Prostate gland (tissue), 2 donors: Measurements from ENCODE around the gene RANGRF. TPM values are rescaled to one million over a fixed set of nuclear protein-coding genes. Genes with fewer than 3 reads are reported as not detected.

ENCODE experiments used
- DNase-seq: peaks from one replicate; pipeline ENCODE4 v3.0.0-alpha.2; 2019; ENCODE audit warnings: low spot score
- H3K27ac ChIP-seq, 2 donors: fragments of 200-600 bp; sonication (generic); 2 replicates each; pipeline ENCODE4 v1.5.1; 2017 to 2019
- H3K27me3 ChIP-seq: fragments of 200-600 bp; sonication (generic); replicated peaks from 2 replicates; pipeline ENCODE4 v1.5.1; 2019; ENCODE audit not compliant: insufficient read depth
- H3K36me3 ChIP-seq, 2 donors: fragments of 200-600 bp; sonication (generic); 1 replicate in 1 of 2; 2 replicates in 1 of 2; pipeline versions ENCODE4 v1.5.1 to v1.8.1; 2017 to 2019
- H3K4me1 ChIP-seq: fragments of 200-600 bp; sonication (generic); replicated peaks from 2 replicates; pipeline ENCODE4 v1.5.1; 2019
- H3K4me3 ChIP-seq, 2 donors: fragments of 200-600 bp; sonication (generic); 2 replicates each; pipeline ENCODE4 v1.5.1; 2017 to 2019
- H3K9me3 ChIP-seq: fragments of 200-600 bp; sonication (generic); 2 replicates; pipeline ENCODE4 v1.5.1; 2017
- POLR2A ChIP-seq: fragments of 450-650 bp; IDR thresholded peaks from one replicate; pipeline ENCODE4 v1.6.1; 2016; ENCODE audit warnings: antibody characterized with exemption, mild to moderate bottlenecking
- POLR2AphosphoS5 ChIP-seq: sonication (generic); formaldehyde crosslinking; IDR thresholded peaks from one replicate; pipeline ENCODE4 v1.6.1; 2017; ENCODE audit warnings: antibody characterized with exemption
- WGBS: methylation state at CpG from one replicate; pipeline ENCODE4 v1.1.5; 2018; 5-methylcytosine and 5-hydroxymethylcytosine counted together
- intact Hi-C: fragments of 100-400 bp; cut with DNase I; formaldehyde crosslinking; loops from one replicate; pipeline ENCODE4 v1.14.2; 2022
- total RNA-seq, 2 donors: library from RNA; depleted of rRNA; stranded (reverse); fragments of >200 nt; gene quantifications; one replicate each; pipeline ENCODE4 v1.1.0, GENCODE V29; 2016
- TF ChIP-seq, protein P1 (sequence below), 4 experiments: fragments of 200-600 bp in 2 of 4; fragments of 450-650 bp in 2 of 4; sonication (generic) in 2 of 4; IDR thresholded peaks; 1 replicate in 3 of 4; 2 replicates in 1 of 4; pipeline ENCODE4 v1.5.1; 2016 to 2019; ENCODE audit warnings: antibody characterized with exemption in 4 of 4, mild to moderate bottlenecking in 2 of 4, moderate library complexity in 2 of 4

RANGRF gene
- total RNA-seq, 2 donors from 2014 or later, result 29.5 to 30.1 TPM

GRCh38 chr17:8320990-8321389 lies 32.5 kb downstream of the RANGRF start:
- intact Hi-C loops, result no loop called here
- Histone ChIP-seq H3K9me3 (no peaks in the 10 kb centered on the region), H3K4me1 (no peaks in the 10 kb centered on the region), H3K27ac (no peak overlapping the region), H3K4me3 (no peak overlapping the region), H3K36me3 (no peaks in the 10 kb centered on the region), H3K27me3 (no peaks in the 10 kb centered on the region)
- TF ChIP-seq, protein P1, sequence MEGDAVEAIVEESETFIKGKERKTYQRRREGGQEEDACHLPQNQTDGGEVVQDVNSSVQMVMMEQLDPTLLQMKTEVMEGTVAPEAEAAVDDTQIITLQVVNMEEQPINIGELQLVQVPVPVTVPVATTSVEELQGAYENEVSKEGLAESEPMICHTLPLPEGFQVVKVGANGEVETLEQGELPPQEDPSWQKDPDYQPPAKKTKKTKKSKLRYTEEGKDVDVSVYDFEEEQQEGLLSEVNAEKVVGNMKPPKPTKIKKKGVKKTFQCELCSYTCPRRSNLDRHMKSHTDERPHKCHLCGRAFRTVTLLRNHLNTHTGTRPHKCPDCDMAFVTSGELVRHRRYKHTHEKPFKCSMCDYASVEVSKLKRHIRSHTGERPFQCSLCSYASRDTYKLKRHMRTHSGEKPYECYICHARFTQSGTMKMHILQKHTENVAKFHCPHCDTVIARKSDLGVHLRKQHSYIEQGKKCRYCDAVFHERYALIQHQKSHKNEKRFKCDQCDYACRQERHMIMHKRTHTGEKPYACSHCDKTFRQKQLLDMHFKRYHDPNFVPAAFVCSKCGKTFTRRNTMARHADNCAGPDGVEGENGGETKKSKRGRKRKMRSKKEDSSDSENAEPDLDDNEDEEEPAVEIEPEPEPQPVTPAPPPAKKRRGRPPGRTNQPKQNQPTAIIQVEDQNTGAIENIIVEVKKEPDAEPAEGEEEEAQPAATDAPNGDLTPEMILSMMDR (IDR thresholded peaks at IDR 0.05), result no peak
- TF ChIP-seq POLR2A (no peak), POLR2AphosphoS5 (no peak)
- DNase-seq, result no peak
- 78% methylated on average over 6 of the region's 6 CpGs for WGBS

GRCh38 chr17:8322061-8322460 lies 33.6 kb downstream of the RANGRF start:
- intact Hi-C loops, result no loop called here
- Histone ChIP-seq H3K27ac (no peak overlapping the region), H3K4me3 (no peak overlapping the region), H3K36me3 (no peaks in the 10 kb centered on the region), H3K9me3 (no peaks in the 10 kb centered on the region), H3K4me1 (no peaks in the 10 kb centered on the region), H3K27me3 (no peaks in the 10 kb centered on the region)
- no peak for TF ChIP-seq POLR2AphosphoS5
- WGBS, result 87% methylated on average over 8 of the region's 8 CpGs
- DNase-seq, result no peak

- H3K27ac ChIP-seq, result no peak overlapping the region
- no peak for DNase-seq
- H3K4me1 ChIP-seq, result no peaks in the 10 kb centered on the region
- no peak for TF ChIP-seq POLR2A
- TF ChIP-seq, protein P1 (IDR thresholded peaks at IDR 0.05), result no peak
- TF ChIP-seq POLR2AphosphoS5, result no peak
- no peak overlapping the region for H3K4me3 ChIP-seq
- no peaks in the 10 kb centered on the region for H3K27me3 ChIP-seq
- H3K9me3 ChIP-seq, result no peaks in the 10 kb centered on the region
- H3K36me3 ChIP-seq, result no peaks in the 10 kb centered on the region
- WGBS, result 81% methylated on average over 5 of the region's 5 CpGs
- intact Hi-C loops, result no loop called here
Measured at GRCh38 chr17:8324132-8324531, 35.7 kb downstream of the RANGRF start.

DNA sequence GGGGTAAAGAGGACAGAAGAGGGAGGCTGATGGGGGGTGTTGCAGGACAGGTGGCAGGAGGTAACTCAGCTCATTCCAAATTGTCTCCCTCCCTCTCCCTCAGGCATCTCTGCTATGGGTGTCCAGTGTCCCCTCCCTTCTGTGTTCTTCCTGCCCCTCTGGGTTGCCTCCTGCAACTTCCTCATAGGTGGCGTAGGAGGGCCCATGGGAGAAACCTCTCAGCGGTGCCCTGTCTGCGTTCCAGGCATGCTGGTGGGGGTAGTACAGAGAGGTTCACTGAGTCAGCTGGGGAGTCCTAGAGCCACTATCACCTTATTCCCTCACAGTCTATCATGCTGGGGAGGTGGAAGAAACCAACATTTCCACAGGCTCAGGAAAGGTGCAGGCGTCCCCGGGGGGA lies 36.5 kb downstream of the RANGRF start:
- Histone ChIP-seq H3K36me3 (no peaks in the 10 kb centered on the region), H3K4me3 (no peak overlapping the region), H3K9me3 (no peaks in the 10 kb centered on the region), H3K27me3 (no peaks in the 10 kb centered on the region), H3K4me1 (no peaks in the 10 kb centered on the region), H3K27ac (no peak overlapping the region)
- TF ChIP-seq POLR2AphosphoS5, result no peak
- no peak for TF ChIP-seq POLR2A
- TF ChIP-seq, protein P1 (IDR thresholded peaks at IDR 0.05), result no peak
- DNase-seq, result no peak
- WGBS, result 80% methylated on average over 5 of the region's 5 CpGs
- intact Hi-C loops, result no loop called here

- H3K4me3 ChIP-seq, result peak overlapping the region; percentile 29 to 34
- no peak overlapping the region for H3K27ac ChIP-seq
- 18% methylated on average over 24 of the region's 48 CpGs for WGBS
- DNase-seq, result no peak
- intact Hi-C loops, result no loop called here
- H3K27me3 ChIP-seq, result no peaks in the 10 kb centered on the region
- no peaks in the 10 kb centered on the region for H3K4me1 ChIP-seq
- H3K36me3 ChIP-seq, result no peaks in the 10 kb centered on the region
- TF ChIP-seq POLR2AphosphoS5, result no peak
- TF ChIP-seq, protein P1 (IDR thresholded peaks at IDR 0.05), result no peak
- TF ChIP-seq POLR2A, result no peak
- no peaks in the 10 kb centered on the region for H3K9me3 ChIP-seq
Measured at GRCh38 chr17:8326511-8327302, 38.2 kb downstream of the RANGRF start.
